HG03520 (cell line): Measurements from ENCODE around the gene PNMA6E.

ENCODE experiments used
- ATAC-seq: cut with Tn5 transposase; IDR thresholded peaks from one replicate; pipeline ENCODE4 v1.9.1; 2021; ENCODE audit warnings: mild to moderate bottlenecking, moderate library complexity; ENCODE audit not compliant: unreplicated experiment

Gene PNMA6E

DNA sequence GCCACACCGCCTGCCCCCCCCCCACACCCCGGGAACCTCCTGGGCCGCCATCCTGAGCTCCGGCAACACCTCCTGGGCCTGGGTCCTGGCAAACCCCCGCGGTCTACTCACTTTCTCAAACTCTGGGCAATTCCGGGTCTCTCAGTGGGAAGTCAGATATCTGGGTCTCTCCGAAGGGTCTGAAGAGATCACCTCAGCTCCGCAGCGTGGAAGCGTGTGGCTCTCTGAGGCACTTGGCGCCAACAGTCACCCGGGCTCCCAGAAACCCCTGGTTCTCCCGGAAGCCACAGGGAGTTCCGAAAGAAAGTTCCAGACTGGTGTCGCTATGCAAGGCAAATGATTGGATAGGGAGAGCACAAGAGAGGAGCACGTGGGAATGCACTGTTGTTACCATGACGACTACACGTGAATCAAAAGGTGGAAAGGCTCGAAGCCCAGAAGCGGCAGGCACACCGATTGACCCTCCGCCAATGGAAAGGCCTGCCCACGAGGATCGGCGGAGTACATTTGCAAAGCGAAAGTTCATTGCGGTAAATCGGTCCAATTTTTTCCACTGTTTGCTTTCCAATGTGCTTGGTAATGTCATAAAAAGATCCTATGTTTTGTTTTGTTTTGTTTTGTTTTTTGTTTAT lies at the start of gene PNMA6E:
PNMA6E (minus strand) TSS at position 218 of the 632 bp plus-strand sequence. CDS start 2,501 bp downstream, outside the sequence.
- no peak for ATAC-seq

- no peak for ATAC-seq
These were observed 49.8 kb upstream of the PNMA6E start for GRCh38 chrX:153450949-153451277.

DNA sequence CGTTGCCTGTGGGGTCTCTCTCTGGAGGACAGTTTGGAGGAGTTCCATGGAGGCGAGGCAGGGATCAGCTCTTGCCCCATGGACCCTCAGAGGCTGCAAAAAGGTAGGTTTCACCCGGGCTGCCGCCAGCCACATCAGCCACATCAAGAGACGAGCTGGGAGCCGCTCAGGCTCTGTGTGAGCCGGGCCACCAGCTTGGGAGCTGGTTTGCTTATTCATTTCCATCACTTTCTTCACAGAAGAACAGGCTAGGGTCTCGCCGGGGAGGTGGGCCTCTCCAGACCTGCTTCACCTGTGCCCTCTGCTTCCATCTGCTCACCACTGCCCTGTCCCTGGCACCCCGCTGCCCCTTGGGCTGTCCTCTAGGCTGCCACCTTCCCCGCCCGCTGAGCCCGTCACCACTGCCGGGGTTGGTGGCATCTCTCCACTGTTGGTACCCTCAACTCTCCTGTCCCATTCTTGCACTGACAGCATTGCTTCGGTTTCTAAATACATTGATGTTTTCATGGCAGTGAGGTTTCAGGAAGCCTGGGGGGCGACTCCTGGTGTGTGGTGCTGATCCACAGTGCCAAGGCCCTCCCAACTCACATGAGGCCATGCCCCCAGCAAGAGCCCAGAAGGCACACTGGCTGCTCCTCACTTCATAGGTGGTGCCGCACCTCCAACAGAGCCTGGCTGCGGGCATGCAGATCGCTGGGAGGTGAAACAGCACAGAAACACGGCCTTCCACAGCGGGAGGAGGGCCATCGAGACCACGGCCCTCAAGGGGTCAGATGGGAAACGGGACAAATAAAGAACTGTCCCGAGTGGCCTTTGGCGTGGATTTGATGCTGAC lies 49.2 kb upstream of the PNMA6E start:
- no peak for ATAC-seq

- ATAC-seq = no peak
These were observed 48.4 kb upstream of the PNMA6E start for GRCh38 chrX:153449368-153450113.

DNA sequence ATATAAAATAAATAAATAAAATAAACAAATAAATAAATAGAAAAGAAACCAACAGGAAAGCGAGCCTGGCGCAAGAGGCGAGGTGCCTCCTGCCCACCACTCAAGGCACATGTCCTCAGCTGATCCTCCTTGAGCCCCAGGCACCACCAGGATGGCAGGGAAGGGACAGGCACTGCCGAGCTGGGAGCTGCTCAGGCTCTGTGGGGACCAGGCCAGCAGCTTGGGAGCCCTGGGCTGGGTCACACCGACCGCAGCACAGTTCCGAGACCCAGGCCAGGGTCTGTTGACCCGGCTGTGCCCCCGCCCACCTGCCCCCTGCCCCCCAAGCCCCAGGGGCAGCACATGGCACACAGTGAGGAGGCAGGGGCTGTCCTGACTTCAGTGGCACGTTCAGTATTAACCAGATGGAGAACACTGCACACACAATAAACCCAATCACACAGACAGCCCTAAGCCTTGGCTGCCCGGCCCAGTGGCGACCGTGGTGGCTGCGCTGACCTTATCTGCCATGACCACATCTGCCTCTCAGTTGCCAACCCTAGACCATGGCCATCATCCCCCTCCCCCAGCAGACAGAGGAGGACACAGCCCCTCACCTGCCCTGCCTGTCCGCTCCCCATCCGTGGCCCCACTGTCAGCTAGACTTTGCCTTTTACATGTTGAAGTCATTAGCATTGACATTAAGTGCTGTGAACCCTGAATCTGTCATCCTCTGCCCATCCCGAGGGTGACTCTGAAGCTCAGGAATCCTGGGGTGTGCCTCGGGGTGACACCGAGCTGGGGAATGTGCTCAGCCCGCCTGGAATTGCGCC lies 47.6 kb upstream of the PNMA6E start:
- no peak for ATAC-seq

DNA sequence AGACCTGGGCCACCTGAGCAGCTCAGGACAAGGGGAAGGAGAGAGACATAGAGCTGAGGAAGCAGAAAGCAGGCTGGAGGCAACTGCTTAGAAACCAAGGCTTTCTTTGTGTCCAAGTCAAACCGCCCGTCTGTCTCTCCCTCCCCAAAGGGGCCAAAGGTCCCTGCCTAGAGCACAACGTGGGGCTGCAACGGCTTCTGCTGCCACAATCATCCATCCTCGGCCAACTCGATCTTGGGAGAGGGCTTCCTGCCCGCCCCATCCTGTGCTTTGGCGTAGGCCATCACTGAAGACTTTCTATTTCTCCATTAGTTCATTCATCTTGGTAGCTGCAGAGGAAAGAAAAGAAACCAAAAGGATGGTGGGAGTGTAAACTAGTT lies 46.4 kb upstream of the PNMA6E start:
- no peak for ATAC-seq

GRCh38 chrX:153446950-153447580 lies 45.9 kb upstream of the PNMA6E start:
- ATAC-seq = no peak

- no peak for ATAC-seq
These were observed 45.4 kb upstream of the PNMA6E start for GRCh38 chrX:153446636-153446936.

DNA sequence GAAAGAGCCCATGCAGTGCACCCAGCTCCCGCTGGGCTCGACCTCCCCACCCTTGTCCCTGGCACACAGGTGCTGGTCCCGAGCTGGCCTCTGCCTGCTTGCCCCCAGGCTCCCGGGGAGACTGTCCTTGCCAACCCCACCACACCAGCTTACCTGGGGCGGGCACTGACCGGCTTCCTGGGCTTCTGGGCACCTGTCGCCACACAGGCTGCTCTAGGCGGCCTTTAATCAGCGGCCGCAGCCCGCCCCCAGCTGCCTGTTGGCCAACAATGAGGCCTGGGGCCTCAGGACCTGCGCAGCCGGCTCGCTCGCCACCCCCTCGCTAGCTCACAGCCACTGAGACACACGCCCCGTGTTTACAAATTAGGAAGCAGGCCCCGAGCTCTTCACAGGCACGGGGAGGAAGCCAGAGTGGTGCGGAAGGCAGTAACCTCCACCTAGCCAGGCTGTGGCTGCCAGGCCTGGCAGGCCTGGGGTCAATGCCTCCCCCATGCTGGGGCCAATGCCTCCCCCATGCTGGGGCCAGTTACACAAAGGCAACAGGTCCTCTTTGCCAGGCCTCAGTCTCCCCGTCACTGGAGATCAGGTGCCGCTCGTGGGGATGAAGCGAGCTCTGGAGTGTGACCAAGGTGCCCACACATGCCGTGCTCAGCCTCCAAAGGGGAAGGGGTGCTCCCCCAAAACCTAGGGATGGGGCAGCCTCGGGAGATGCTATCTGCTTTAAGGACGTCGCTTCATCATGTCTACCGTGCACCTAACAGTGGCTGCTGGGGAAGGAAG lies 44.9 kb upstream of the PNMA6E start, which contains the start of gene TREX2:
TREX2 (minus strand) TSS at position 201 of the 780 bp plus-strand sequence. CDS start 626 bp downstream, outside the sequence.
- no peak for ATAC-seq

- ATAC-seq = no peak
These were observed 44.1 kb upstream of the PNMA6E start for GRCh38 chrX:153445106-153445855.

- ATAC-seq = no peak
These were observed 43.3 kb upstream of the PNMA6E start for GRCh38 chrX:153444333-153445011.

DNA sequence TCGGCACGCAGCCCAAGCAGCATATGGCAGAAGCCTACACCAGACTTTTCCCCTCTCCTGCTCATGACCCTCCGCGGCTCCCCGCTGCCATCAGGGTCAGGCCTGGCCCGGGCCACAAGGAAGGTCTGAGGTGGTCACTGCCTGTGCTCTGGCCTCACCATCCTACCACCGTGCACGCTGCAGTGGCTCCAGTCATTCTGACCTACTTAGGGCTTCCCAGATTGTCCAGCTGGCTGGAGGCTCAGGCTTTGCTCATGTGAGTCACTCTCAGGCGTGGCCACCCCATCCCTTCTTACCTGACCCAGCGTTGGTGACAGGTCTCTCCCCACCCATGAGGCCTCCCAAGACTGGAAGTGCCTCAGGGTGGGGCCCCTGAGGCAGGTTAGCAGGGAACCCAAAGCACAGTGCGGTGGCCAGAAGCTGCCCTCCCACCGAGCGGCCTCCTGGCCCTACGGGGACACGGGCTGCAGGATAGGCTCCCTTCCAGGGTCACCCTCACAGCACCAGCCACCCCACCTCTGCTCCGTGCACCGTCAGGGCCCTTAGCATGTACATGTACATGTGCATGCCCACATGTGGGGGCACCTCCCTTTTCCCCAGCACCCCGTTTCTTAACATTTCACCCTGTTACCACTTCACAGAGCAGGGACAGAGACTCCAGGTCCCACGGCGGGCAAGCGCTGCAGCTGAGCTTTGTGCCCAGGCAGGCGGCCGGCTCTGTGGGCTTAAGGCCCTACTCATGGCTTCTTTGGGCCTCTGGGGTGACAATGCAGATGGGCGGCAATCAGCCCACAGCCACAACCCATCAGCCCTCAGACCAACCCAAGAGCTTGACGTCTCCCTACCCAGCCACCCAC lies 42.6 kb upstream of the PNMA6E start:
- ATAC-seq = no peak

GRCh38 chrX:153442463-153442862 lies 41.3 kb upstream of the PNMA6E start:
- no peak for ATAC-seq

DNA sequence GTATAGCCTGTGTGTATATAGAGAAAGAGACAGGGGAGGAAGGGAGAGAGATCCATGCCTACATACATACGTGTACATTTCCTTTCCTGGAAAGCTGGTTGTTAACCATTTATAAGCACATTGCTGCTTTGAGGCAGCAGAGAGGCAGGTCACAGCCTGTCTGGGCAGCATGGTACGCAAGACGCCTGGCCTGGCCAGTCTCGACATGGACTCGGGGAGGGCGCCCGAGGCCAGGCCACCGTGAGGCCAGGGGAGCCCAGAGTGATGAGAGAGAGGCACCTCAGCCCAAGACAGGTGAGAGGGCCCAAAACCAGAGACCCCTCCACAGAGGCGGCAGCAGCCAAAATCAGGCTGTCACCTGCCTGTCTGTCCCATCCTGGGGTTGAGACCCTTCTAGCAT lies 40.8 kb upstream of the PNMA6E start:
- no peak for ATAC-seq

DNA sequence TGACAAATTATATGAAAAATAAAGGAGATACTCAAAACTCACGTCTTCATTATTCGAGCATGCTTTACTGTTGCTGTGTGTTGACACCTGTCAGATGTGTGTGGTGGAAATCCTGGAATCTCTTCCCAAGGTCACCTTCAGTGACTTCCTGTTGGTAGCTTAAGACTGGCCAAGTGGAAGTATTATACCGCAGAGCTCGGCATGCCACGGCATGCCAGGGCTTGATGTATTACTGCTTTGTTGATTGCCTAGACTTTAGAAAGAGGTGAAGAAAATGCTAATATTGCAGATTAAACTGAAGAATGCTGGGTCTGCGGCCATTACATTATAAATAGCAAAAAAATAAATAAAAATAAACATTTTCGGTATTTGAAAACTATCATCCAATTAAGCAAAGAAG lies 40.1 kb upstream of the PNMA6E start:
- no peak for ATAC-seq

DNA sequence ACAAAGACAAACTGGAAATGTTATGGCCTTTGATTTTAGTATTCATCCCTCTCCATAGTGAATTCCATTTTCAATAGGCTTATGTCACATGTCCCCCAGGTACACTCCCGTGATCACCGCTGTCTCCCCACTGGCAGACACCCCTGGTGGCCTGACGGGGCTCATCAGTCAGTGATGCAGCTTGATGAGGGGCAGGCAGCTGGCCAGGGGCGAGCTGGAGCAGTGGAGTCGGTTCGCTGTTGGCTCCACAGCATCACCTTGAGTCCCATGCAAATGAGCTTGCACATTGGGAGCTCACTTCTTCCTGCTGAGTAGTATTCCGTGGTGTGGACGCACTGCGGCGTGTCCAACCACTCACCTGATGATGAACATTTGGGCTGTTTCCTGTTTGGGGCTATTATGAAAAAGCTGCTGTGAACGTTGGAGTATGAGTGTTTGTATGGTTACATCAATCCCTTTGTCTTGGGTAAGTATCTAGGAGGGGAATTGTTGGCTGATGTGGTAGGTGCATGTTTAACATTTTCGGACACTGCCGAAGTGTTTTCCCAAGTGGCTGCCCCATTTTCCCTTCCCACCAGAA lies 39.5 kb upstream of the PNMA6E start:
- ATAC-seq = no peak

- no peak for ATAC-seq
These were observed 38.8 kb upstream of the PNMA6E start for GRCh38 chrX:153439977-153440376.
